ENCODE results near the gene ADAM8. TPM values are rescaled to one million over a fixed set of nuclear protein-coding genes. Genes with fewer than 3 reads are reported as not detected.

Gene ADAM8
- total and polyA plus RNA-seq, 2 of the 8 experiments (the other 6 are each of a cell fraction or from before 2014, with no cell fraction given) = 4.6 TPM

- Histone ChIP-seq H3K14ac (ENCODE audit: insufficient read length) (no peak overlapping the region), H3K9me3 (ENCODE audit: insufficient read depth in 2 of 2, low read depth in 1 of 2, low read length in 1 of 2) (no peaks in the 10 kb centered on the region), H3K56ac (replicated peaks; ENCODE audit: insufficient read length, low read depth, low read length) (no peak overlapping the region), H3K4ac (replicated peaks; ENCODE audit: insufficient read length, low read depth, low read length) (no peak overlapping the region), H3K27me3 (replicated peaks in 1 of 4; ENCODE audit: control insufficient read depth in 3 of 4, extremely low read depth in 1 of 4, insufficient read depth in 3 of 4, low read length in 3 of 4) (no peaks in the 10 kb centered on the region; a peak in 2 of 7 replicates), H4K8ac (ENCODE audit: extremely low read depth, insufficient read depth, low read length) (no peak overlapping the region), H4K5ac (ENCODE audit: insufficient read length, low read depth, low read length) (no peak overlapping the region), H3K79me1 (ENCODE audit: low read depth, low read length) (0 out of 2 replicates have a peak, but pooled peaks cover 2% of the 10 kb centered on the region), H3K18ac (ENCODE audit: extremely low read depth, low read length) (no peak overlapping the region), H2BK5ac (ENCODE audit: low read depth, low read length) (no peak overlapping the region), H2BK15ac (ENCODE audit: low read length) (no peak overlapping the region), H2BK20ac (ENCODE audit: low read length) (no peak overlapping the region), H3K4me3 (ENCODE audit: extremely low read depth in 1 of 4, insufficient read depth in 2 of 4, low read depth in 3 of 4, low read length in 4 of 4) (no peak overlapping the region), H3K4me2 (ENCODE audit: insufficient read depth in 1 of 2, low read depth in 2 of 2, low read length in 2 of 2) (no peak overlapping the region), H3K23ac (ENCODE audit: insufficient read length) (no peak overlapping the region), H2BK120ac (replicated peaks; ENCODE audit: low read depth, low read length) (no peak overlapping the region), H3K4me1 (replicated peaks in 1 of 4; ENCODE audit: control insufficient read depth in 3 of 4, insufficient read depth in 4 of 4, low read length in 3 of 4) (peaks cover 0 to 8% (median 5%) of the 10 kb centered on the region in 4 experiments; a peak in 5 of 7 replicates), H3K27ac (ENCODE audit: low read depth, low read length) (no peak overlapping the region), H3K23me2 (ENCODE audit: low read depth, low read length) (0 out of 2 replicates have a peak, but pooled peaks cover 1% of the 10 kb centered on the region), H4K20me1 (replicated peaks in 1 of 2; ENCODE audit: control insufficient read depth in 1 of 2, insufficient read depth in 2 of 2, low read length in 2 of 2) (peaks cover 0 to 5% of the 10 kb centered on the region in 2 experiments), H2AK5ac (ENCODE audit: low read depth, low read length) (no peak overlapping the region), H2AFZ (ENCODE audit: low read length) (no peak overlapping the region), H3K79me2 (ENCODE audit: control insufficient read depth in 1 of 2, insufficient read depth in 2 of 2, low read length in 2 of 2) (no peaks in the 10 kb centered on the region), H2BK12ac (ENCODE audit: low read depth, low read length) (no peak overlapping the region), H3K9ac (replicated peaks in 1 of 4; ENCODE audit: extremely low read depth in 1 of 4, low read depth in 3 of 4, low read length in 3 of 4) (no peak overlapping the region), H3K36me3 (ENCODE audit: control insufficient read depth in 2 of 4, insufficient read depth in 4 of 4, low read length in 3 of 4) (no peaks in the 10 kb centered on the region), H4K91ac (replicated peaks; ENCODE audit: insufficient read length, low read length) (no peak overlapping the region)
- FAIRE-seq (no peak), DNase-seq (ENCODE audit: low read depth in 1 of 2, low spot score in 2 of 2) (no peak)
- ChIA-PET POLR2A (ENCODE audit: partially characterized antibody) (no interaction called here), CTCF (ENCODE audit: partially characterized antibody) (interaction anchor here (1.0 to 1.3 kb wide), 2 partner anchors 13 to 16 kb away, joined by 3 to 4 read pairs; no protein-coding TSS in a partner anchor)
- TF ChIP-seq CHD1 (IDR thresholded peaks at IDR 0.05; ENCODE audit: low read depth, low read length) (no peak), KDM4A (IDR thresholded peaks at IDR 0.05; ENCODE audit: low read depth, low read length, severe bottlenecking) (no peak), TEAD4 (IDR thresholded peaks at IDR 0.05; ENCODE audit: low read depth, low read length) (no peak), POLR2A (IDR thresholded peaks at IDR 0.05; ENCODE audit: control extremely low read depth in 1 of 2, low read depth in 2 of 2, low read length in 2 of 2) (no peak), JUND (IDR thresholded peaks at IDR 0.05; ENCODE audit: low read length) (no peak), RBBP5 (IDR thresholded peaks at IDR 0.05; ENCODE audit: borderline replicate concordance, low read depth, low read length) (no peak)
- WGBS, 2 experiments (ENCODE audit: extremely low coverage in 1 of 2, insufficient coverage in 1 of 2, insufficient read length in 1 of 2, insufficient replicate concordance in 2 of 2, low coverage in 1 of 2, low lambda C conversion rate in 2 of 2, missing lambda C conversion rate in 1 of 2) = 91% methylated on average over 21 of the region's 22 CpGs; no CpG with 5 or more reads in 1 of the 2 experiments
Observed at GRCh38 chr10:133253361-133253955, 23.2 kb downstream of the ADAM8 start.
